DOHH2 (cell line): ENCODE results near the gene BIVM.

Source experiments
- EZH2phosphoT487 ChIP-seq: fragments of 200-600 bp; sonication (generic); IDR thresholded peaks from 2 replicates; pipeline ENCODE4 v1.6.1; 2017; ENCODE audit warnings: borderline replicate concordance, mild to moderate bottlenecking, antibody characterized with exemption, low read length, moderate library complexity, mixed read lengths
- TF ChIP-seq, protein P1 (sequence below): fragments of 200-600 bp; sonication (generic); IDR thresholded peaks from one replicate; pipeline ENCODE4 v1.5.1; 2014; ENCODE audit warnings: antibody characterized with exemption, mild to moderate bottlenecking, low read depth, low read length; ENCODE audit not compliant: poor library complexity, severe bottlenecking

DNA sequence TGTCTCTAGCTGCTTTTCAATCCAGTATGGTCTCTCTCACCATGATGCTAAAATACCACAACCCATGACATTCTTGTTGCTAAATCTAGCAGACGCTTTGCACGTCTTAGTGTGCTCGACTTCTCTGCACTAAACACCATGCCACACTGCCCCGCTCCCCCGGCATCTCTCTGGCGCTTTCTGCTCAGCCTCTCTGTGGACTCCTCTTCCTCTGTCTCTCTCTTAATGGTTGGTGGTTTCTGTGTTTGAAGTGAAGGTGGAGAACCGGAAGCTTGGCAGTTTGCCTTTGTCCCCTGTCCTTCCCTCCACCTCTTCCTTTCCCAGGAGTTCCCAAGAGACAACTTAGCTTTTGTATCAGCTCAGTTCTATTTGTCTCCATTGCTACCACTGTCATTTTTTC is 55.8 kb downstream of the BIVM start:
- TF ChIP-seq, protein P1, sequence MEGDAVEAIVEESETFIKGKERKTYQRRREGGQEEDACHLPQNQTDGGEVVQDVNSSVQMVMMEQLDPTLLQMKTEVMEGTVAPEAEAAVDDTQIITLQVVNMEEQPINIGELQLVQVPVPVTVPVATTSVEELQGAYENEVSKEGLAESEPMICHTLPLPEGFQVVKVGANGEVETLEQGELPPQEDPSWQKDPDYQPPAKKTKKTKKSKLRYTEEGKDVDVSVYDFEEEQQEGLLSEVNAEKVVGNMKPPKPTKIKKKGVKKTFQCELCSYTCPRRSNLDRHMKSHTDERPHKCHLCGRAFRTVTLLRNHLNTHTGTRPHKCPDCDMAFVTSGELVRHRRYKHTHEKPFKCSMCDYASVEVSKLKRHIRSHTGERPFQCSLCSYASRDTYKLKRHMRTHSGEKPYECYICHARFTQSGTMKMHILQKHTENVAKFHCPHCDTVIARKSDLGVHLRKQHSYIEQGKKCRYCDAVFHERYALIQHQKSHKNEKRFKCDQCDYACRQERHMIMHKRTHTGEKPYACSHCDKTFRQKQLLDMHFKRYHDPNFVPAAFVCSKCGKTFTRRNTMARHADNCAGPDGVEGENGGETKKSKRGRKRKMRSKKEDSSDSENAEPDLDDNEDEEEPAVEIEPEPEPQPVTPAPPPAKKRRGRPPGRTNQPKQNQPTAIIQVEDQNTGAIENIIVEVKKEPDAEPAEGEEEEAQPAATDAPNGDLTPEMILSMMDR = no peak
- no peak for TF ChIP-seq EZH2phosphoT487
